Forelimb muscle (tissue), 1 donor: Measurements from ENCODE around the gene COL23A1. TPM values are rescaled to one million over a fixed set of nuclear protein-coding genes. Genes with fewer than 3 reads are reported as not detected.
"Not testable (repeated sequence)": the region's sequence is repeated elsewhere in the genome, so short reads cannot be mapped to it uniquely, and the experiment has no call there.

Experiments used
- DNase-seq: peaks from one replicate; pipeline ENCODE4 v3.0.0-alpha.2; 2013; ENCODE audit warnings: low read depth
- polyA plus RNA-seq: library from polyadenylated mRNA; unstranded; fragments of 120-200 nt; gene quantifications from one replicate; pipeline ENCODE4 v1.2.1, GENCODE V29; 2013; ENCODE audit not compliant: insufficient read length

Gene COL23A1
- polyA plus RNA-seq, 1 donor = 10.1 TPM

DNA sequence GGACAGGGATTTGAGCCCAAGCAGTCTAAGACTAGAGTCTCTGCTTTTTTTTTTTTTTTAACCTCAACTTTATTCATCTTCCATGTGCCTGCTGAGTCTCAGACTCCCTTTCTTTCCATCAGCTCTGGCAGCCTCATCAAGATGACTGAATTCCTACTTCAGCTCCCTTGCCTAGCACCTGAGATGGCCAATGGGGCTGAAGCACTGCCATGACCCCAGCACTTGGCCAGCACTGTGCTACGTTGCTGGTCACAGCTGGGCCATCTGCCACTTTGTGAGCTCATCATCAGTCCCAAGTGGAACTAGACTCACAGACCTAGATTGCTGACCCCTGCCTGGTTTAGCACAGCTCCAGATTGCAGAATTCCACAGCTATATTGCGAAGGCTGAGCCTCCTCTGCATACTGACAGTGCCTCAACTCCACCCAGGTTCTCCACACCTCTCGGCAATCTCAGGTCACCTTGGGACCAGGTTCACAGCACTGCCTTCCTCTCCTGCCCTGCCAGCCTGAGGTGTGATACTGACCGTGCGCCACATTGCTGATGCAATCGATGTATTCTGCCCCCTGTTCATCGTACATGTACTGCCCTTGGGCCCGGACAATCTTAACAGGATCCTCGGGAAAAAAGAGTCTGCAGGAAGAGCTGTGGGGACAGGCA is 359.2 kb downstream of the COL23A1 start:
- no peak for DNase-seq

GRCh38 chr5:178229861-178230260 is 360.3 kb downstream of the COL23A1 start:
- DNase-seq = no peak

GRCh38 chr5:178229111-178229510 is 361.1 kb downstream of the COL23A1 start:
- not testable (repeated sequence) for DNase-seq

GRCh38 chr5:178228609-178229008 is 361.6 kb downstream of the COL23A1 start:
- no peak for DNase-seq

GRCh38 chr5:178227929-178228328 is 362.3 kb downstream of the COL23A1 start:
- no peak for DNase-seq

DNA sequence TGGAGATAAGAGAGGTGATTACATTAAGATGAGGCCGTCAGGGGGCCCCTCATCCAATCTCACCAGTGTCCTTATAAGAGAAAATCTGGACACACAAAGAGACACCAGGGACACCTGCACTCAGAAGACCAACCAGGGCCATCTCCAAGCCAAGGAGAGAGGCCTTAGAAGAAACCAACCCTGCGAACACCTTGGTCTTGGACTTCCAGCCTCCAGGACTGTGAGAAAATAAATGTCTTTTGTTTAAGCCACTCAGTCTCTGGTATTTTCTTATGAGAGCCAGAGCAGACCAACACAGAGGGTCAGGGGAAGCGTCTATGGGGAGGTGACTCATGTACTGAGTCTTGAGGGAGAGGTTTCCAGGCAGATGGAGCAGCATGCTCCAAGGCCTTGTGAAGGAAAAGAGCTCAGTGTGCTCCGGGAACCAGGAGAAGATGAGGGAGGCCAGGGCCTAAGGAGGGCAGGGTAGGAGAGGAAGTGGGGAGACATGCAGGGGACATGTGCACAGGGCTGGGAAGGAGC is 363.0 kb downstream of the COL23A1 start:
- no peak for DNase-seq

- no peak for DNase-seq
These were observed 365.0 kb downstream of the COL23A1 start for GRCh38 chr5:178225174-178225573.

- DNase-seq = no peak
These were observed 365.8 kb downstream of the COL23A1 start for GRCh38 chr5:178224403-178224802.

DNA sequence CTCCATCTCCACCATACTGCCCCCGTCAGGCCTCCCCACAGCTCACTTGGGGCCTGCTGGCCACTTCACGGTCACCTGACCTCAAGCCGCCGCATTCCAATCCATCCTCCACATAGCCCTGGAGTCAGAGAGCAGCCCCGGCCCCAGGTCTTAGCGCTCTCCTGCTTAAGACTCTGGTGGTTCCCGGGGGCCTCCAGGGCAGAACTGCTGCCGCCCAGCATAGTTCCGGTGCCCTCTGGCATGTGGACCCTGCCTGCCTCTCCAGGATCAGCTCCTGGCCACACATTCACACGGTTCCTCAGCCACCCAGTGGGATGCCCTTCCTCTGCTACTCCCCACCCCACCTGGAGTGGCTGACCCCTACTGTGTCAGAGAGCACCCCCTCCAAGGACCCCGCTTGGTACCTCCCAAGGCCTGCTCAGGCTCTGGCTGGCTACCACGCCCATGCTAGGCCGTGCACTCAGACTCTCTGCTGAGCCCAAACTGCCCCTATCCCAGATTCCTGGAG is 366.3 kb downstream of the COL23A1 start:
- no peak for DNase-seq

- DNase-seq = no peak
These were observed 366.9 kb downstream of the COL23A1 start for GRCh38 chr5:178223196-178223773.

DNA sequence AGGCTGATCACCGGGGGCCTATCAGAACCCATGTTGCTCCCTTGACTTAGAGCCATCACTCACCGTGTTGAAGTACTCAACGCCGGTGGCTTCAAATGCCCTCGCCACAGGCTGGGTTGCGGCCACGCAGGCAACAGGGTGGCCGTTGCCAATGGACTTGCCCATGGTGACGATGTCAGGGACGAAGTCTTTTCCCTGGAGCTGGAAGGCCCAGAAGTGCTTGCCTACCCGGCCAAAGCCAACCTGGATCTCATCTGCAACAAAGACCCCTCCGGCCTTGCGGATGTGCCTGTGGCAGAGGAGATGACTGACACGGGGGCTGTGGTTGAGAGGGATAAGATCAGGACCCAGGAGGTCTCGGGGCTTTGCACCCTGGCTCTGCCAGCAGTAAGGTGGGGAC is 367.9 kb downstream of the COL23A1 start:
- no peak for DNase-seq

- no peak for DNase-seq
These were observed 368.3 kb downstream of the COL23A1 start for GRCh38 chr5:178221853-178222252.

GRCh38 chr5:178221282-178221681 is 368.9 kb downstream of the COL23A1 start:
- no peak for DNase-seq

GRCh38 chr5:178218827-178219226 is 371.4 kb downstream of the COL23A1 start:
- DNase-seq = no peak

DNA sequence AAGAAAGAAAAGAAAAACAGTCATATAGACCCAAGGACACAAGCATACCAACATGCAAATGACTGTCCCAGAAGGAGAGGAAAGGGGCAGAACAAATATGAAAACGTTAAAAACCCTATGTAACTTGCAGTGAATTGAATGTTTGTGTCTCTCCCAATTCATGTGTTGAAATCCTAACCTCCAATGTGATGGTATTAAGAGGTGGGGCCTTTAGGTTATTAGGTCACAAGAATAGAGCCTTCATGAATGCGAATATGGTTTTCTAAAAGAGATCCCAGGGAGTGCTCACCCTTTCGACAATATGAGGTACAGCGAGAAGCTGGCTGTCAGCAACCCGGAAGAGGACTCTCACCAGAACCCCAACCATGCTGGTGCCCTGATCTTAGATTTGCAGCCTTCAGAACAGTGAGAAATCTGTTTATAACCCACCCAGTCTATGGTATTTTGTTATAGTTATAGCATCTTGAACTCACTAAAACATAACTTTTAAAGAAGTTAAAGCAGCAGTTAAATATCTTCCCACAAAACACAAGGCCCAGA is 371.9 kb downstream of the COL23A1 start:
- no peak for DNase-seq

- no peak for DNase-seq
These were observed 373.4 kb downstream of the COL23A1 start for GRCh38 chr5:178216779-178217178.

DNA sequence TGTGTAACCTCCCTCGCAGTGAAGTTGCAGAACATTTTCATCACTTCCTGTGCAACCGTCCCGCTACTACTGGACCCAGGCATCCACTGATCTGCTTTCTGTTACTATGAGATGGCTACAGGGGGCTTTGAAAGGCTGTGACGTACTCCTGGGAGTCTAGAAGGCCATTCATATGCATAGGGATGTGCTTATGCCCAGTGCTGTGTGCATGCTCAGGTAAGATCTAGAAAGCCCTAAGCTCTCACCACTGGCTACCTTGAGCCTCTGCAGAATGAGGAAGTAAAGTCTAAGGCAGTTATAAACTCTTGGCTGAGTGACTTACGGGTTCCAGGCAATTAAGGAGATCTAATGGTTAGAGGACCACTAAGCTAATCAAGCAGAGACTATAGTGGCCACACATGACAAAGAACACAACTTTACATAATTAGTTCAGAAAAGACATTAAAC is 374.1 kb downstream of the COL23A1 start:
- DNase-seq = no peak

- no peak for DNase-seq
These were observed 374.8 kb downstream of the COL23A1 start for GRCh38 chr5:178215280-178216002.

DNA sequence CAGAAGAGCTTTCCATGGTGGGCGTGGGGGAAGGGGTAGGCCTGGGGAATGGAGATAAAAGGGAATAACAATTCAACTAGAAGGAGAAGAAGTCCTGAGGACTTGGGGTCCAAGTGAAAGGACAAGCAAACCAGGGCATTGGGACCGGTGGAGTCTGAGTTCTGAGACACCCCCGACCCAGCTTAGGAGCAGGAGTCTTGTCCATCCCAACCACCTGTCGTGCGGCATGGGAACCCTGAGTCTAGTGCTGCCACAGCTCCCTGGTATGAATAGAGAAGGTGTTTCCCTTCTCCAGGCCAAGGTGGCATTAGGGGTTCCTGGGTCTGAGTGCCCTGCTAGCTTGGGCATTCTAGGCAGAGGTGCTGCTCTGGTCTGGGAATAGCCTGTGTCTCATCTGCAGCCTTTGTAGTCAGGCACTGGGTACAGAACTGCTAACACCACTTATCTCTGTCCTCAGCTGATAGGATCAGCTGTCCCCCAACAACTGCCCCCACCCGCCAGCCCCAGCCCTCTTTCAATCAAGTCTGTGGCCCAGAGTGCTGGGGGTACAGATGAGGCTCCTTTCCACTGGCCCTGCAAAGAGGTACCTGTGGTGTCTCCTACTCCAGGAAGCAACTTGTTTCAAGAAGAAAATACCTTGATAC is 375.9 kb downstream of the COL23A1 start:
- DNase-seq = no peak

DNA sequence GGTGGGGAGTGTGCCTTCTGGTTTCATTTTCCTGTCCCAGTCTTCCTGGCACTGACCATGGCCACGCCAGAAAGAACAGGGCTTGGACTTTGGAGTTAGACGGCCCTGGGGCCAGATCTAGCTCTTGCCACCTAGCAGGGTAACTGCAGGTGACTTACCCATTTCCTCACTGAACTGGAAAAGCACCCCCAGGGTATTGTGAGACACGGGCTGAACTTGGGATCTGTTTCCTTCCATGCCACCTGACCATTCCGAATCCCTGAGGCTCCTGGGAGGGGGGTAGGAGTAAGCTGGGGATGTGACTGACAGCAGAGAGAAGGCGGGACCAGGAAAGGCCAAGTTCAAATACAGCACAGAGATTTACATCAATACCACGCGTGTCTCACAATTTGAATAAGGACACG is 376.4 kb downstream of the COL23A1 start:
- DNase-seq = no peak

DNA sequence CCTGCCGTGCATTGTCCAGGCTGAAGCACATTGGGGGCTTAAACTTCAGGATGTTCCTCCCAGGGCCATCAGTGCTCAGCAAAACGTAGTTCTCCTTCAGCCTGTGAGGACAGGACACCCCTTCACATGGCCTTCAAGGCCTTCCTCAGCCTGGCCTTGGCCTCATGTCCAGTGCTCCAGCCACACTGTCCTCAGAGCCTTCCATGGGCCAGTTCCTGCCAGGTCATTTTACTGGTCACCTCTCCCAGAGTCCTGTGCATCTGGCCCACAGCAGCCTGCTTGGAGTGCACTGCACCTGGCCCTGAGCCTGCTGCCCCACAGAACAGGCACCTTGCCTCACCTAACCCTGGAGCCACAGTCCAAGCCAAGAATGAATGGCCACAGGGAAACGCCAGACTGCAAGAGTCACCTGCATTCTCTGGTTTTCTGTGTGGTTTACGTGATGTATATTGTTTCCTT is 377.2 kb downstream of the COL23A1 start:
- no peak for DNase-seq
